HCT116 (cell line): ENCODE measurements around the gene LY6G6F. TPM values are rescaled to one million over a fixed set of nuclear protein-coding genes. Genes with fewer than 3 reads are reported as not detected.

Experiments
- ATAC-seq: fragments of 200-7000 bp; cut with Tn5 transposase; 2 replicates; pipeline ENCODE4 v1.9.1; 2020; ENCODE audit warnings: mild to moderate bottlenecking, moderate library complexity
- BruUV-seq: library from RNA; stranded (reverse); fragments of 400-500 nt; replicated peaks from 2 replicates; lab custom pipeline; 2021; lab: Mats Ljungman, UMichigan
- CTCF ChIA-PET: fragments of 300-600 bp; sonication (Branson Sonifier 250); formaldehyde crosslinking; loops from one replicate; lab custom pipeline; 2021; ENCODE audit warnings: antibody characterized with exemption; lab: Charles Lee
- POLR2A ChIA-PET: fragments of 300-600, 350-600 bp; sonication (Branson Sonifier 250); formaldehyde crosslinking; loops from one replicate; lab custom pipeline; 2021; ENCODE audit warnings: antibody characterized with exemption; lab: Charles Lee
- RAD21 ChIA-PET, 2 experiments: fragments of 300-600 bp; sonication (Branson Sonifier 250); formaldehyde crosslinking; loops; one replicate each; lab custom pipeline; 2023; ENCODE audit warnings: low total read pairs in 2 of 2; ENCODE audit not compliant: uncharacterized antibody in 2 of 2, unreplicated experiment in 2 of 2, low non-redundant PET in 1 of 2; lab: Charles Lee
- DNase-seq: peaks from one replicate; pipeline ENCODE4 v3.0.0-alpha.2; 2010; ENCODE audit warnings: low read depth, low spot score
- H2AFZ ChIP-seq: fragments of 200-600 bp; shearing (Covaris generic), sonication (generic); 2 replicates; pipeline ENCODE4 v1.6.1; 2017; ENCODE audit warnings: low read depth, mixed run types, mixed read lengths, antibody characterized with exemption, low read length; ENCODE audit not compliant: poor library complexity, severe bottlenecking
- H3K27ac ChIP-seq: 2 replicates; pipeline ENCODE4 v1.5.1; 2012; ENCODE audit warnings: low read depth, low read length
- H3K27me3 ChIP-seq: fragments of 200-600 bp; sonication (generic); 2 replicates; pipeline ENCODE4 v1.6.1; 2016; ENCODE audit warnings: mixed run types, low read length, mixed read lengths; ENCODE audit not compliant: insufficient read depth
- H3K36me3 ChIP-seq, 2 experiments: fragments of 200-500 bp in 1 of 2; fragments of 200-600 bp in 1 of 2; sonication (Bioruptor generic) in 1 of 2; sonication (generic) in 1 of 2; 2 replicates each; pipeline versions ENCODE4 v1.5.1 to v1.6.1; 2014 to 2016; ENCODE audit warnings: low read length in 2 of 2, inconsistent platforms in 1 of 2, mixed read lengths in 1 of 2, mixed run types in 1 of 2; ENCODE audit not compliant: insufficient read depth in 2 of 2, control insufficient read depth in 1 of 2
- H3K4me1 ChIP-seq, 2 experiments: fragments of 200-600 bp in 1 of 2; sonication (generic) in 1 of 2; 2 replicates each; pipeline versions ENCODE4 v1.5.1 to v1.6.1; 2012 to 2017; ENCODE audit warnings: low read length in 2 of 2, inconsistent platforms in 1 of 2, mild to moderate bottlenecking in 1 of 2, mixed read lengths in 1 of 2, mixed run types in 1 of 2, moderate library complexity in 1 of 2; ENCODE audit not compliant: insufficient read depth in 2 of 2, control insufficient read depth in 1 of 2
- H3K4me2 ChIP-seq: fragments of 200-600 bp; sonication (generic); 2 replicates; pipeline ENCODE4 v1.6.1; 2017; ENCODE audit warnings: mixed run types, low read length, mixed read lengths
- H3K4me3 ChIP-seq, 2 experiments: fragments of 200-600 bp in 1 of 2; sonication (generic) in 1 of 2; replicated peaks in 1 of 2; 2 replicates each; pipeline ENCODE4 v1.5.1; 2011 to 2016; ENCODE audit warnings: low read length in 2 of 2, control low read depth in 1 of 2, low read depth in 1 of 2, mild to moderate bottlenecking in 1 of 2, mixed read lengths in 1 of 2, mixed run types in 1 of 2
- H3K79me2 ChIP-seq: fragments of 200-600 bp; sonication (generic); 2 replicates; pipeline ENCODE4 v1.6.1; 2017; ENCODE audit warnings: mild to moderate bottlenecking, mixed run types, low read length, moderate library complexity, mixed read lengths; ENCODE audit not compliant: insufficient read depth
- H3K9ac ChIP-seq: fragments of 200-600 bp; sonication (generic); 2 replicates; pipeline ENCODE4 v1.6.1; 2016; ENCODE audit warnings: low read length, mixed read lengths
- H3K9me2 ChIP-seq: fragments of 200-600 bp; sonication (generic), shearing (Covaris generic); 2 replicates; pipeline ENCODE4 v1.6.1; 2017; ENCODE audit warnings: mixed run types, mild to moderate bottlenecking, moderate library complexity; ENCODE audit not compliant: insufficient read depth
- H3K9me3 ChIP-seq, 2 experiments: fragments of 200-500 bp in 1 of 2; fragments of 200-600 bp in 1 of 2; sonication (Bioruptor generic) in 1 of 2; sonication (generic) in 1 of 2; 2 replicates each; pipeline ENCODE4 v1.6.1; 2014 to 2017; ENCODE audit warnings: low read length in 2 of 2, mixed read lengths in 2 of 2, inconsistent platforms in 1 of 2, low read depth in 1 of 2, mild to moderate bottlenecking in 1 of 2, mixed run types in 1 of 2, moderate library complexity in 1 of 2; ENCODE audit not compliant: control insufficient read depth in 1 of 2, insufficient read depth in 1 of 2
- H4K20me1 ChIP-seq: fragments of 200-600 bp; sonication (generic), shearing (Covaris generic); 2 replicates; pipeline ENCODE4 v1.6.1; 2017; ENCODE audit warnings: mixed run types, mild to moderate bottlenecking, moderate library complexity; ENCODE audit not compliant: insufficient read depth
- CBX3 ChIP-seq: IDR thresholded peaks from 2 replicates; pipeline ENCODE4 v1.6.1; 2012; ENCODE audit warnings: low read depth
- EGR1 ChIP-seq: IDR thresholded peaks from 2 replicates; pipeline ENCODE4 v1.6.1; 2012; ENCODE audit warnings: low read depth
- EZH2 ChIP-seq: fragments of 200-600 bp; sonication (generic); IDR thresholded peaks from 2 replicates; pipeline ENCODE4 v1.6.1; 2017; ENCODE audit warnings: antibody characterized with exemption, mixed run types
- EZH2phosphoT487 ChIP-seq: fragments of 200-600 bp; IDR thresholded peaks from 2 replicates; pipeline ENCODE4 v1.6.1; 2018; ENCODE audit warnings: antibody characterized with exemption, borderline replicate concordance
- FOSL1 ChIP-seq: IDR thresholded peaks from 2 replicates; pipeline ENCODE4 v1.6.1; 2012; ENCODE audit warnings: low read depth
- JUND ChIP-seq: IDR thresholded peaks from 2 replicates; pipeline ENCODE4 v1.6.1; 2012
- MAX ChIP-seq: IDR thresholded peaks from 2 replicates; pipeline ENCODE4 v1.6.1; 2012
- POLR2A ChIP-seq: IDR thresholded peaks from 2 replicates; pipeline ENCODE4 v1.7.0; 2011; ENCODE audit warnings: borderline replicate concordance; ENCODE audit not compliant: insufficient read depth, insufficient read length; ENCODE audit errors: extremely low read depth
- POLR2AphosphoS5 ChIP-seq: IDR thresholded peaks from 2 replicates; pipeline ENCODE4 v1.6.1; 2011; ENCODE audit warnings: mild to moderate bottlenecking, low read depth, low read length, moderate library complexity
- RAD21 ChIP-seq: IDR thresholded peaks from 2 replicates; pipeline ENCODE4 v1.6.1; 2012; ENCODE audit warnings: low read depth, mild to moderate bottlenecking
- SP1 ChIP-seq: IDR thresholded peaks from 2 replicates; pipeline ENCODE4 v1.6.1; 2012; ENCODE audit warnings: low read depth
- SRF ChIP-seq: IDR thresholded peaks from 2 replicates; pipeline ENCODE4 v1.6.1; 2012; ENCODE audit warnings: low read depth
- YY1 ChIP-seq: IDR thresholded peaks from 2 replicates; pipeline ENCODE4 v1.6.1; 2011; ENCODE audit warnings: low read length, low read depth, moderate library complexity, mild to moderate bottlenecking; ENCODE audit not compliant: insufficient replicate concordance; ENCODE audit errors: extremely low read depth
- ZFX ChIP-seq: fragments of 450-650 bp; IDR thresholded peaks from 2 replicates; pipeline ENCODE4 v1.6.1; 2017
- ZNF274 ChIP-seq: fragments of 200-500 bp; sonication (Bioruptor generic); IDR thresholded peaks from 2 replicates; pipeline ENCODE4 v1.6.1; 2014; ENCODE audit warnings: mild to moderate bottlenecking, low read depth, low read length, inconsistent platforms
- intact Hi-C: fragments of 100-400 bp; cut with micrococcal nuclease; formaldehyde crosslinking; loops from 2 replicates; pipeline ENCODE4 v1.10.0; 2022
- total RNA-seq: library from RNA; stranded (reverse); gene quantifications from one replicate; pipeline ENCODE4 v1.2.1, GENCODE V29; 2021; ENCODE audit not compliant: unreplicated experiment
- TF ChIP-seq, protein P1 (sequence below): IDR thresholded peaks from 2 replicates; pipeline ENCODE4 v1.6.1; 2012; ENCODE audit warnings: low read depth

The LY6G6F gene
- total RNA-seq, 1 experiment from 2014 or later = not detected

- no peaks in the 10 kb centered on the region for H3K79me2 ChIP-seq
- no peak overlapping the region for H3K4me3 ChIP-seq
- H3K9me2 ChIP-seq = no peaks in the 10 kb centered on the region
- no peaks in the 10 kb centered on the region for H3K27me3 ChIP-seq
- ATAC-seq (no peak), DNase-seq (no peak)
- H4K20me1 ChIP-seq = no peaks in the 10 kb centered on the region
- POLR2A ChIA-PET = no interaction called here
- no peak for TF ChIP-seq YY1
- TF ChIP-seq CBX3 = no peak
- no peak for TF ChIP-seq ZNF274
- no peak for TF ChIP-seq MAX
- TF ChIP-seq FOSL1 = no peak
- no peak for TF ChIP-seq SRF
- no peak for TF ChIP-seq POLR2A
- TF ChIP-seq EZH2phosphoT487 = no peak
- no peak for TF ChIP-seq EZH2
- TF ChIP-seq, protein P1, sequence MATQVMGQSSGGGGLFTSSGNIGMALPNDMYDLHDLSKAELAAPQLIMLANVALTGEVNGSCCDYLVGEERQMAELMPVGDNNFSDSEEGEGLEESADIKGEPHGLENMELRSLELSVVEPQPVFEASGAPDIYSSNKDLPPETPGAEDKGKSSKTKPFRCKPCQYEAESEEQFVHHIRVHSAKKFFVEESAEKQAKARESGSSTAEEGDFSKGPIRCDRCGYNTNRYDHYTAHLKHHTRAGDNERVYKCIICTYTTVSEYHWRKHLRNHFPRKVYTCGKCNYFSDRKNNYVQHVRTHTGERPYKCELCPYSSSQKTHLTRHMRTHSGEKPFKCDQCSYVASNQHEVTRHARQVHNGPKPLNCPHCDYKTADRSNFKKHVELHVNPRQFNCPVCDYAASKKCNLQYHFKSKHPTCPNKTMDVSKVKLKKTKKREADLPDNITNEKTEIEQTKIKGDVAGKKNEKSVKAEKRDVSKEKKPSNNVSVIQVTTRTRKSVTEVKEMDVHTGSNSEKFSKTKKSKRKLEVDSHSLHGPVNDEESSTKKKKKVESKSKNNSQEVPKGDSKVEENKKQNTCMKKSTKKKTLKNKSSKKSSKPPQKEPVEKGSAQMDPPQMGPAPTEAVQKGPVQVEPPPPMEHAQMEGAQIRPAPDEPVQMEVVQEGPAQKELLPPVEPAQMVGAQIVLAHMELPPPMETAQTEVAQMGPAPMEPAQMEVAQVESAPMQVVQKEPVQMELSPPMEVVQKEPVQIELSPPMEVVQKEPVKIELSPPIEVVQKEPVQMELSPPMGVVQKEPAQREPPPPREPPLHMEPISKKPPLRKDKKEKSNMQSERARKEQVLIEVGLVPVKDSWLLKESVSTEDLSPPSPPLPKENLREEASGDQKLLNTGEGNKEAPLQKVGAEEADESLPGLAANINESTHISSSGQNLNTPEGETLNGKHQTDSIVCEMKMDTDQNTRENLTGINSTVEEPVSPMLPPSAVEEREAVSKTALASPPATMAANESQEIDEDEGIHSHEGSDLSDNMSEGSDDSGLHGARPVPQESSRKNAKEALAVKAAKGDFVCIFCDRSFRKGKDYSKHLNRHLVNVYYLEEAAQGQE = no peak
- TF ChIP-seq EGR1 = no peak
- TF ChIP-seq SP1 = no peak
- no peak for TF ChIP-seq ZFX
- no peak for TF ChIP-seq RAD21
- no peak for TF ChIP-seq POLR2AphosphoS5
- no peak for TF ChIP-seq JUND
- peaks cover 13 to 24% of the 10 kb centered on the region in 2 experiments; a peak in 3 of 4 replicates for H3K4me1 ChIP-seq
- no peaks in the 10 kb centered on the region for H3K9me3 ChIP-seq
- no peak overlapping the region for H2AFZ ChIP-seq
- peak overlapping the region; percentile 31; the same call in 1 of the 2 replicates for H3K4me2 ChIP-seq
- CTCF ChIA-PET = no interaction called here
- no peaks in the 10 kb centered on the region for H3K36me3 ChIP-seq
- RAD21 ChIA-PET = interaction anchor here in 1 of 2 experiments (0.7 kb wide), 1 partner anchor 19 kb away, joined by 3 read pairs; no protein-coding TSS in a partner anchor
- intact Hi-C loops = no loop called here
- H3K9ac ChIP-seq = no peak overlapping the region
- H3K27ac ChIP-seq = no peak overlapping the region
- no TSS peak for BruUV-seq
These were observed 4.0 kb downstream of the LY6G6F start for GRCh38 chr6:31710523-31711219.
